Right atrium auricular region (tissue), 2 donors: ENCODE results near the gene ZNF296. TPM values are rescaled to one million over a fixed set of nuclear protein-coding genes. Genes with fewer than 3 reads are reported as not detected.
A peak's percentile ranks its signal among the peaks of the same experiment; 100 is the strongest.
"Not testable (repeated sequence)": the region's sequence is repeated elsewhere in the genome, so short reads cannot be mapped to it uniquely, and the experiment has no call there.

ENCODE experiments used
- DNase-seq: peaks from one replicate; pipeline ENCODE4 v3.0.0-alpha.2; 2019; ENCODE audit warnings: low spot score
- H3K27ac ChIP-seq, 2 donors: fragments of 200-600 bp; sonication (generic); 1 replicate in 1 of 2; 2 replicates in 1 of 2; pipeline ENCODE4 v1.5.1; 2016 to 2019
- H3K27me3 ChIP-seq, 2 donors: fragments of 200-600 bp; sonication (generic); one replicate each; pipeline versions ENCODE4 v1.5.1 to v1.6.0; 2017 to 2019
- H3K36me3 ChIP-seq: fragments of 200-600 bp; sonication (generic); one replicate; pipeline ENCODE4 v1.5.1; 2016
- H3K4me1 ChIP-seq, 2 donors: fragments of 200-600 bp; sonication (generic); one replicate each; pipeline versions ENCODE4 v1.5.1 to v1.6.0; 2017 to 2019
- H3K4me3 ChIP-seq, 2 donors: fragments of 200-600 bp; sonication (generic); 1 replicate in 1 of 2; 2 replicates in 1 of 2; pipeline ENCODE4 v1.5.1; 2017 to 2019; ENCODE audit warnings: mild to moderate bottlenecking in 1 of 2, moderate library complexity in 1 of 2
- H3K9me3 ChIP-seq, 2 donors: fragments of 200-600 bp; sonication (generic); one replicate each; pipeline ENCODE4 v1.5.1; 2019
- total RNA-seq, 2 donors: library from RNA; depleted of rRNA; stranded (reverse); fragments of >200 nt; gene quantifications; one replicate each; pipeline ENCODE4 v1.1.0, GENCODE V29; 2016
- TF ChIP-seq, protein P1 (sequence below), 2 donors: fragments of 200-600 bp; sonication (generic); IDR thresholded peaks; one replicate each; pipeline ENCODE4 v1.5.1; 2019; ENCODE audit warnings: antibody characterized with exemption in 2 of 2

Gene ZNF296
- total RNA-seq, 2 donors from 2014 or later = 0.43 TPM; not detected in 1

DNA sequence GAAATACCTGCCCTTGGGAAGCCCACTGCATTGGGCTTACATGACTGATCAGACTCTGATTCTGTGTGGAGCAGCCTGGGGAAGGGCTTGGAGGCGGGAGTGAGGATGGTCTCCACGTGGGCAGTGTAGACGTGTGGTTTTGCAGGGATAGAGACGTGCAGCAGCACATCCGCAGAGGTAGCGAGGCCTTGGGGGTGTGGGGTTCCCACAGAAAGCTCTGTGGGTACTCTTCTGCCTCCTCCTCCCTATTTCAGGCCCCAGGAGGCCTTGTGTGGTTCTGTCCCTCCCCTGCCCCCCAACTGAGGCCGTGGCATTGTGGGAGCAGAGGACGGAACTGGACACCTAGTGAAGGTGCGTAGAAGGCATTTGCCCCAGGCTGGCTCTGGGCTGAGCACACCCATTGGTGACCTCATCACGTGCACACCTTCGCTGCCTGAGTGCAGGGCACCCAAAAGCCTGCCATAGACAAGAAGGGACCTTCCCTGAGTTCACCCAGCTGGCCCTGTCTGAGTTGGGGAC, 45.6 kb upstream of the ZNF296 start:
- no peak overlapping the region for H3K27ac ChIP-seq
- H3K9me3 ChIP-seq = no peaks in the 10 kb centered on the region
- no peak for DNase-seq
- TF ChIP-seq, protein P1, sequence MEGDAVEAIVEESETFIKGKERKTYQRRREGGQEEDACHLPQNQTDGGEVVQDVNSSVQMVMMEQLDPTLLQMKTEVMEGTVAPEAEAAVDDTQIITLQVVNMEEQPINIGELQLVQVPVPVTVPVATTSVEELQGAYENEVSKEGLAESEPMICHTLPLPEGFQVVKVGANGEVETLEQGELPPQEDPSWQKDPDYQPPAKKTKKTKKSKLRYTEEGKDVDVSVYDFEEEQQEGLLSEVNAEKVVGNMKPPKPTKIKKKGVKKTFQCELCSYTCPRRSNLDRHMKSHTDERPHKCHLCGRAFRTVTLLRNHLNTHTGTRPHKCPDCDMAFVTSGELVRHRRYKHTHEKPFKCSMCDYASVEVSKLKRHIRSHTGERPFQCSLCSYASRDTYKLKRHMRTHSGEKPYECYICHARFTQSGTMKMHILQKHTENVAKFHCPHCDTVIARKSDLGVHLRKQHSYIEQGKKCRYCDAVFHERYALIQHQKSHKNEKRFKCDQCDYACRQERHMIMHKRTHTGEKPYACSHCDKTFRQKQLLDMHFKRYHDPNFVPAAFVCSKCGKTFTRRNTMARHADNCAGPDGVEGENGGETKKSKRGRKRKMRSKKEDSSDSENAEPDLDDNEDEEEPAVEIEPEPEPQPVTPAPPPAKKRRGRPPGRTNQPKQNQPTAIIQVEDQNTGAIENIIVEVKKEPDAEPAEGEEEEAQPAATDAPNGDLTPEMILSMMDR (IDR thresholded peaks at IDR 0.05) = no peak
- H3K4me1 ChIP-seq = peaks cover 0 to 20% of the 10 kb centered on the region in 2 donors
- no peaks in the 10 kb centered on the region for H3K36me3 ChIP-seq
- no peak overlapping the region for H3K4me3 ChIP-seq
- no peaks in the 10 kb centered on the region for H3K27me3 ChIP-seq

- no peaks in the 10 kb centered on the region for H3K27me3 ChIP-seq
- H3K4me3 ChIP-seq = no peak overlapping the region
- DNase-seq = no peak
- TF ChIP-seq, protein P1 (IDR thresholded peaks at IDR 0.05) = no peak
- H3K9me3 ChIP-seq = no peaks in the 10 kb centered on the region
- peaks cover 0 to 25% of the 10 kb centered on the region in 2 donors for H3K4me1 ChIP-seq
- H3K27ac ChIP-seq = no peak overlapping the region
- no peaks in the 10 kb centered on the region for H3K36me3 ChIP-seq
Measured at GRCh38 chr19:45119582-45119981, 43.3 kb upstream of the ZNF296 start.

DNA sequence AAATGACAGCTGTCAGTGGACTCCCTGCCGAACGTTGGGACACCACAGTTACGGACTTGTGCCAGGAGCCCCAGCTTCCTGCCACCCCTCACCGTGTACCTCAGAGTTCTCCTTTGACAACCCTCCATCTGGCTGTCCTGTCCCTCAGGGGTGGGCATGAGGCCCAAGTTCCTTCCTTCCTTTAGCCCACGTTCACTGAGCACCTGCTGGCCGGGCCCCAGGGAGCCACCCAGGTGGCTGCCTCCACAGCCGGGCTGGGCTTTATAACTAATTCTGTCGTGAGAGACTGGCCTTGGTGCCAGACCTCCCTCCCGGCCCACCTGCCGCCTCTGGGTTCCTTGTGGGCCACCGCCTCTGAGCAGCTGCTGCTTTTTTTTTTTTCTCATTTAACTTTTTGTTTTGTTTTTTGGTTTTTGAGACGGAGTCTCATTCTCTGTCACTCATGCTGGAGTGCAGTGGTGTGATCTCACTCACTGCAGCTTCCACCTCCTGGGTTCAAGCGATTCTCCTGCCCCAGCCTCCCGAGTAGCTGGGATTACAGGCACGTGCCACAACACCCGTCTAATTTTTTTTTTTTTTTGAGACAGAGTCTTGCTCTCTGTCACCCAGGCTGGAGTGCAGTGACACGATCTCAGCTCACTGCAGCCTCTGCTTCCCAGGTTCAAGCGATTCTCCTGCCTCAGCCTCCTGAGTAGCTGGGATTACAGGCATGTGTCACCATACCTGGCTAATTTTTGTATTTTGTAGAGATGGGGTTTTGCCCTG, 42.5 kb upstream of the ZNF296 start:
- Histone ChIP-seq H3K27ac (peak overlapping the region in 1 of 2 donors; percentile 11), H3K4me1 (peaks cover 0 to 25% of the 10 kb centered on the region in 2 donors)
- not testable (repeated sequence) for H3K9me3 ChIP-seq, H3K36me3 ChIP-seq, DNase-seq, H3K4me3 ChIP-seq, H3K27me3 ChIP-seq

DNA sequence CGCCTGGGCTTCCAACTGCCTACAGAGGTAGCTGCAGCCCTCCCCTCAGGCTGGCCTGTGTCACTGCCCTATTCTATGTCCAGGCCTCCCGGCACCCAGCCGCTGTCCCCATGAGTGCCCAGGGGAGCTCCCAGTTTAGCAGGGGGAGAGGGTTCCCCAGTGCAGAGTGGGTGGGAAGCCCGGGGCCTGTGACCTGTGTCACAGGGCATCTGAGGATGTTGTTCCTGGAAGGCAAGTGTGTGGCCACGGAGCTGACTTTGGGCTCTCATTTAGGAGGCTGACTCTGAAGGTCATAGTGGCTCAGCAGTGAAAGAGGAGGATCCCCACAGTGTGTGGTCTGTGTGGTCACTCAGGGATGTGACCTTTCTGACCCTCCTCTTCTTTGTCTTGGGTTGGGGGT, 41.8 kb upstream of the ZNF296 start:
- H3K4me3 ChIP-seq = no peak overlapping the region
- TF ChIP-seq, protein P1 (IDR thresholded peaks at IDR 0.05) = no peak
- DNase-seq = no peak
- no peaks in the 10 kb centered on the region for H3K27me3 ChIP-seq
- H3K36me3 ChIP-seq = no peaks in the 10 kb centered on the region
- peak overlapping the region in 1 of 2 donors; percentile 11 for H3K27ac ChIP-seq
- no peaks in the 10 kb centered on the region for H3K9me3 ChIP-seq
- peaks cover 0 to 25% of the 10 kb centered on the region in 2 donors for H3K4me1 ChIP-seq

DNA sequence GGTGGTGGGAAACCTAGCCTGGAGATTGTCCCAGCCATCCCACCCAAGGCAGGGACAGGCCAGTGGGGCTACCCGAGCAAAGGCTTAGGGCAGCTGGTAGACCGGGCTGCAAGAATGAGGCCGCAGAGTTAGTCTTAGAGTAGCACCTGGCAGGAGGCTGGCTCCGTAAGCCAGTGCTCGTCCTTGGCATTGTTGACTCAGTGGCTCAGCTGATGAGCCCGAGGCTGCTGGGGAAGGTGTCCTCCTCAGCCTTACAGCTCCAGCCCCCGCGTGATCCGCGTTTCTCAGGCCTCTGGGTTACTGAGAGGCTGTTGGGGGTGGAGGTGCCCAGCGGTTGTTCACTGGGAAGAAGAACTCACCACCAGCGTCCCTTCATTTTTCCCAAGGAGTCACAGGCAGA, 41.4 kb upstream of the ZNF296 start:
- TF ChIP-seq, protein P1 (IDR thresholded peaks at IDR 0.05) = no peak
- Histone ChIP-seq H3K27me3 (no peaks in the 10 kb centered on the region), H3K36me3 (no peaks in the 10 kb centered on the region), H3K4me1 (peaks cover 0 to 25% of the 10 kb centered on the region in 2 donors), H3K9me3 (no peaks in the 10 kb centered on the region), H3K27ac (no peak overlapping the region), H3K4me3 (no peak overlapping the region)
- DNase-seq = no peak

DNA sequence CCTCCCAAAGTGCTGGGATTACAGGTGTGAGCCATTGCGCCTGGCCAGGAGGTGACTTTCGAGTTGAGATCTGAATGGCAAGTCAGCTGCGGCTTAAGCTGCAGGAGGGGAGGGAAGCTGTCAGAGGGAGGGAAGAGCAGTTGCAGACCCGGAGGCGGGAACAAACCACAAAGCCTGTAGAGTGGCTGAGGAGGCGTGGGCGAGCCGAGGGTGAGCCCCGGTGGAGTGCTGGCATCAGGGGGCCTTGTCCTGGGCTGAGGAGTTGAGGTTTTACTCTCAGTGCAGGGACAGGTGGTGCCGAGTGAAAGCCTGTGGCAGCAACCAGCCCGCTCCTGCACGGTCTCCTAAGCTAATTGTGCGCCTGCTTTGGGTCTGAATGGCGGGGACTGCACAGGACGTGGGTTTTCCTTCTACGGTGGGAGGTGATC, 40.9 kb upstream of the ZNF296 start:
- TF ChIP-seq, protein P1 (IDR thresholded peaks at IDR 0.05) = no peak
- H3K27ac ChIP-seq = no peak overlapping the region
- H3K27me3 ChIP-seq = no peaks in the 10 kb centered on the region
- no peaks in the 10 kb centered on the region for H3K9me3 ChIP-seq
- H3K4me3 ChIP-seq = no peak overlapping the region
- H3K4me1 ChIP-seq = peaks cover 0 to 25% of the 10 kb centered on the region in 2 donors
- no peak for DNase-seq
- H3K36me3 ChIP-seq = no peaks in the 10 kb centered on the region
